K562 (cell line): ENCODE results near the gene ABCF2. TPM values are rescaled to one million over a fixed set of nuclear protein-coding genes. Genes with fewer than 3 reads are reported as not detected.
A peak's percentile ranks its signal among the peaks of the same experiment; 100 is the strongest.

Experiments
- ARID4B ChIP-seq: sonication (generic); formaldehyde crosslinking; IDR thresholded peaks from 2 replicates; pipeline ENCODE4 v1.8.0; 2022; ENCODE audit warnings: mild to moderate bottlenecking, missing genetic modification reagents
- ATF1 ChIP-seq, 2 experiments: fragments of 450-650 bp in 1 of 2; IDR thresholded peaks; 2 replicates each; pipeline ENCODE4 v1.6.1; 2016; ENCODE audit warnings: missing compliant biosample characterization in 1 of 2, missing genetic modification characterization in 1 of 2
- CCAR2 ChIP-seq: fragments of 200-400 bp; formaldehyde crosslinking; IDR thresholded peaks from 2 replicates; pipeline ENCODE4 v1.6.1; 2017; ENCODE audit warnings: mild to moderate bottlenecking, low read depth, low read length
- E2F3 ChIP-seq: fragments of 250-450 bp; sonication (Bioruptor Pico); IDR thresholded peaks from 2 replicates; pipeline ENCODE4 v1.4.0; 2020; ENCODE audit warnings: mild to moderate bottlenecking
- ETS2 ChIP-seq: IDR thresholded peaks from 2 replicates; pipeline ENCODE4 v1.6.1; 2016; ENCODE audit warnings: borderline replicate concordance, missing genetic modification characterization, mild to moderate bottlenecking, moderate library complexity, missing compliant biosample characterization; ENCODE audit not compliant: poor library complexity, severe bottlenecking
- MAX ChIP-seq: sonication (generic); formaldehyde crosslinking; IDR thresholded peaks from 2 replicates; pipeline ENCODE4 v1.9.0; 2022; ENCODE audit warnings: mild to moderate bottlenecking, missing genetic modification reagents
- MLX ChIP-seq, 2 experiments: fragments of 450-650 bp in 1 of 2; sonication (generic) in 1 of 2; formaldehyde crosslinking; conservative IDR thresholded peaks; 2 replicates each; pipeline versions ENCODE4 v1.4.0 to v1.8.1; 2020 to 2022; ENCODE audit warnings: mild to moderate bottlenecking in 1 of 2, missing genetic modification reagents in 1 of 2
- MYC ChIP-seq, 2 experiments: fragments of 250-450 bp in 1 of 2; sonication (Bioruptor Pico) in 1 of 2; IDR thresholded peaks; 2 replicates each; pipeline versions ENCODE4 v1.5.1 to v1.6.1; 2012 to 2021; ENCODE audit warnings: low read depth in 2 of 2, borderline replicate concordance in 1 of 2, improper control_type of control experiment in 1 of 2, low read length in 1 of 2, mild to moderate bottlenecking in 1 of 2, moderate library complexity in 1 of 2
- NCOA4 ChIP-seq: fragments of 450-650 bp; IDR thresholded peaks from 2 replicates; pipeline ENCODE4 v1.6.1; 2018; ENCODE audit warnings: mild to moderate bottlenecking; ENCODE audit not compliant: partially characterized antibody
- NCOR1 ChIP-seq: fragments of 450-650 bp; IDR thresholded peaks from 2 replicates; pipeline ENCODE4 v1.6.1; 2016; ENCODE audit warnings: mild to moderate bottlenecking, moderate library complexity
- NFIC ChIP-seq: fragments of 450-650 bp; IDR thresholded peaks from 2 replicates; pipeline ENCODE4 v1.6.1; 2017; ENCODE audit warnings: mild to moderate bottlenecking, inconsistent platforms
- PTTG1 ChIP-seq: fragments of 450-650 bp; IDR thresholded peaks from 2 replicates; pipeline ENCODE4 v1.6.1; 2016; ENCODE audit warnings: low read depth, mild to moderate bottlenecking, missing genetic modification characterization, missing compliant biosample characterization
- RHOXF2B ChIP-seq: fragments of 250-450 bp; sonication (Bioruptor Pico); conservative IDR thresholded peaks from 2 replicates; pipeline ENCODE4 v1.5.1; 2021
- SPI1 ChIP-seq: IDR thresholded peaks from 2 replicates; pipeline ENCODE4 v1.6.1; 2011; ENCODE audit warnings: low read depth, low read length, control low read depth, borderline replicate concordance
- TFAP4 ChIP-seq: sonication (generic); formaldehyde crosslinking; IDR thresholded peaks from 2 replicates; pipeline ENCODE4 v1.8.0; 2022; ENCODE audit warnings: missing genetic modification reagents, mild to moderate bottlenecking, moderate library complexity, borderline replicate concordance
- WHSC1 ChIP-seq: IDR thresholded peaks from one replicate; pipeline ENCODE4 v1.6.1; 2012; ENCODE audit warnings: low read length, control low read depth, inconsistent platforms
- ZBED1 ChIP-seq: IDR thresholded peaks from 2 replicates; pipeline ENCODE4 v1.6.1; 2014
- ZKSCAN1 ChIP-seq: fragments of 150-350 bp; IDR thresholded peaks from 2 replicates; pipeline ENCODE4 v1.6.1; 2016; ENCODE audit warnings: low read depth, low read length
- ZNF124 ChIP-seq: sonication (generic); formaldehyde crosslinking; IDR thresholded peaks from 2 replicates; pipeline ENCODE4 v1.8.1; 2022; ENCODE audit warnings: missing genetic modification reagents
- ZNF175 ChIP-seq: fragments of 200-800 bp; sonication (Bioruptor generic); IDR thresholded peaks from 2 replicates; pipeline ENCODE4 v1.6.1; 2016; ENCODE audit warnings: low read depth, mild to moderate bottlenecking, missing genetic modification characterization, missing compliant biosample characterization
- ZNF668 ChIP-seq: fragments of 250-450 bp; sonication (Bioruptor Pico); IDR thresholded peaks from 2 replicates; pipeline ENCODE4 v1.8.0; 2022; ENCODE audit warnings: mild to moderate bottlenecking, inconsistent platforms
- polyA plus RNA-seq, 8 experiments: library from polyadenylated mRNA; depleted of rRNA in 4 of 8; stranded (reverse) in 5 of 8; unstranded in 3 of 8; fragments of >200 nt; fragmentation: Nextera tagmentation in 2 of 8; fragmentation: Illumina TruSeq in 1 of 8; extraction: Ambion mirVana in 2 of 8; extraction: Trizol in 1 of 8; gene quantifications; 2 replicates each; pipeline versions ENCODE4 v1.2.1 to v1.2.3, GENCODE V29; 2011 to 2014; ENCODE audit warnings: inconsistent platforms in 1 of 8, missing spikeins in 1 of 8
- total RNA-seq, 7 experiments: library from RNA; depleted of rRNA in 6 of 7; stranded (reverse); fragments of >200 nt in 6 of 7; fragmentation: Illumina TruSeq in 2 of 7; extraction: Trizol in 2 of 7; gene quantifications; 2 replicates each; pipeline versions ENCODE4 v1.2.1 to v1.2.3, GENCODE V29; 2011 to 2021; ENCODE audit warnings: low replicate concordance in 1 of 7

Gene ABCF2
- total and polyA plus RNA-seq, 9 of the 15 experiments (the other 6 are each of a cell fraction or from before 2014, with no cell fraction given), result 62.1 to 224 (median 113) TPM

- TF ChIP-seq TFAP4 (CRISPR knock-in tag) (peak; percentile 76; the same call in 1 of the 2 replicates), WHSC1 (no peak), ZNF175 (CRISPR knock-in tag) (no peak), MYC (IDR thresholded peaks at IDR 0.05; ENCODE audit: low read depth, low read length) (peak; percentile 12), MYC (CRISPR knock-in tag; IDR thresholded peaks at IDR 0.05; ENCODE audit: borderline replicate concordance, low read depth) (no peak), ATF1 (CRISPR knock-in tag; IDR thresholded peaks at IDR 0.05) (no peak), ATF1 (tag; IDR thresholded peaks at IDR 0.05) (no peak), SPI1 (0 out of 2 replicates have a peak, but pooled peaks have one; percentile 3), ARID4B (peak; percentile 63; the same call in 1 of the 2 replicates), CCAR2 (no peak), ETS2 (tag) (no peak), NCOA4 (no peak), ZKSCAN1 (no peak), E2F3 (CRISPR knock-in tag) (0 out of 2 replicates have a peak, but pooled peaks have one; percentile 27), NFIC (0 out of 2 replicates have a peak, but pooled peaks have one; percentile 4), NCOR1 (0 out of 2 replicates have a peak, but pooled peaks have one; percentile 10), ZBED1 (peak; percentile 20; the same call in 1 of the 2 replicates), MAX (CRISPR knock-in tag) (0 out of 2 replicates have a peak, but pooled peaks have one; percentile 43), RHOXF2B (CRISPR knock-in tag) (no peak), ZNF124 (CRISPR knock-in tag) (no peak), ZNF668 (CRISPR knock-in tag) (no peak), PTTG1 (no peak), MLX (CRISPR knock-in tag; conservative IDR thresholded peaks at IDR 0.05) (0 out of 4 replicates have a peak, but pooled peaks of 1 of the 2 experiments have one; percentile 15)
These were observed 6.1 kb upstream of the ABCF2 start (continued) for GRCh38 chr7:151232917-151233701.
